Subcutaneous adipose tissue (tissue), 4 donors: Measurements from ENCODE around the gene TLE7. TPM values are rescaled to one million over a fixed set of nuclear protein-coding genes. Genes with fewer than 3 reads are reported as not detected.

Experiments
- CTCF ChIP-seq: fragments of 450-650 bp; IDR thresholded peaks from one replicate; pipeline ENCODE4 v1.5.1; 2016; ENCODE audit warnings: low read depth, mild to moderate bottlenecking, control low read depth, antibody characterized with exemption, moderate library complexity
- total RNA-seq, 4 donors: library from RNA; depleted of rRNA; stranded (reverse); fragments of >200 nt; gene quantifications; one replicate each; pipeline ENCODE4 v1.1.0, GENCODE V29; 2016

The TLE7 gene
- total RNA-seq, 4 donors from 2014 or later = not detected

- TF ChIP-seq CTCF = no peak
Observed at GRCh38 chr16:71414038-71414437, 27.8 kb downstream of the TLE7 start.

GRCh38 chr16:71413341-71413740 lies 28.5 kb downstream of the TLE7 start:
- TF ChIP-seq CTCF = no peak

- TF ChIP-seq CTCF = no peak
Observed at GRCh38 chr16:71412270-71413160, 29.3 kb downstream of the TLE7 start.

- no peak for TF ChIP-seq CTCF
Observed at GRCh38 chr16:71410146-71410545, 31.7 kb downstream of the TLE7 start.

- no peak for TF ChIP-seq CTCF
Observed at GRCh38 chr16:71409011-71409775, 32.7 kb downstream of the TLE7 start.

GRCh38 chr16:71408536-71408935 lies 33.3 kb downstream of the TLE7 start:
- no peak for TF ChIP-seq CTCF

GRCh38 chr16:71407731-71408130 lies 34.1 kb downstream of the TLE7 start:
- no peak for TF ChIP-seq CTCF
